HL-60 (cell line): ENCODE measurements around the gene HS3ST2.
"Not testable (repeated sequence)": the region's sequence is repeated elsewhere in the genome, so short reads cannot be mapped to it uniquely, and the experiment has no call there.

Source experiments
- DNase-seq, 2 experiments: peaks; one replicate each; pipeline ENCODE4 v3.0.0-alpha.2; 2010 to 2020; ENCODE audit warnings: low read depth in 1 of 2, low spot score in 1 of 2
- H3K27ac ChIP-seq: fragments of 250-450 bp; sonication (Bioruptor Pico); replicated peaks from 2 replicates; pipeline ENCODE4 v1.5.1; 2020; ENCODE audit warnings: mild to moderate bottlenecking, moderate library complexity
- H3K27me3 ChIP-seq: fragments of 250-450 bp; sonication (Bioruptor Pico); 2 replicates; pipeline ENCODE4 v1.5.1; 2021; ENCODE audit warnings: mild to moderate bottlenecking, moderate library complexity; ENCODE audit not compliant: insufficient read depth, poor library complexity, severe bottlenecking
- H3K4me3 ChIP-seq: replicated peaks from 2 replicates; pipeline ENCODE4 v1.5.1; 2011; ENCODE audit warnings: mild to moderate bottlenecking, control low read depth, low read length; ENCODE audit not compliant: insufficient read depth
- GABPA ChIP-seq: IDR thresholded peaks from 2 replicates; pipeline ENCODE4 v1.6.1; 2012; ENCODE audit warnings: low read depth
- POLR2AphosphoS5 ChIP-seq: IDR thresholded peaks from 2 replicates; pipeline ENCODE4 v1.6.1; 2012; ENCODE audit warnings: low read depth
- SPI1 ChIP-seq: IDR thresholded peaks from 2 replicates; pipeline ENCODE4 v1.6.1; 2012; ENCODE audit warnings: low read depth, mild to moderate bottlenecking, borderline replicate concordance
- TF ChIP-seq, protein P1 (sequence below): IDR thresholded peaks from one replicate; pipeline ENCODE4 v1.5.1; 2011; ENCODE audit warnings: low read length, control low read depth, inconsistent platforms; ENCODE audit not compliant: insufficient read depth
- TF ChIP-seq, protein P2 (sequence below): IDR thresholded peaks from 2 replicates; pipeline ENCODE4 v1.6.1; 2012; ENCODE audit warnings: low read depth; ENCODE audit not compliant: insufficient replicate concordance

The HS3ST2 gene

DNA sequence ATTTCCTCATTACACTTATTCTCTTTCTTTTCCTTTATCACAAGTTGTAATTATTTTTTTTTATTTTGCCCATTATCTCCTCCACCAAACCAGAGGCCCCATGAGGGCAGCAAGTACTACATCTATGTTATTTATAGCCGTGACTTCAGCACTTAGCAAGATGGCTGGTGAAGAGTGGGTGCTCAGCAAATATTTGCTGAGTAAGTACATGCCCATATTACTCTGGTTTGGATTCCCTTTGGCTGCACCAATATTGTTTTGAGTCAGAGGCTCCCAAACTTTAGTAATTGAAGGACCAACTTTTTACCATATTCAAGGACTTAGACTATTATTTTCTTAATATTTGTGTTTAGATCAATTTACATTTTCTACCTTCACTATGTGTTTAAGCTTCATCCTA is 83.2 kb downstream of the HS3ST2 start:
- Histone ChIP-seq H3K27me3 (peaks cover 2% of the 10 kb centered on the region), H3K4me3 (no peak overlapping the region), H3K27ac (no peak overlapping the region)
- TF ChIP-seq, protein P1, sequence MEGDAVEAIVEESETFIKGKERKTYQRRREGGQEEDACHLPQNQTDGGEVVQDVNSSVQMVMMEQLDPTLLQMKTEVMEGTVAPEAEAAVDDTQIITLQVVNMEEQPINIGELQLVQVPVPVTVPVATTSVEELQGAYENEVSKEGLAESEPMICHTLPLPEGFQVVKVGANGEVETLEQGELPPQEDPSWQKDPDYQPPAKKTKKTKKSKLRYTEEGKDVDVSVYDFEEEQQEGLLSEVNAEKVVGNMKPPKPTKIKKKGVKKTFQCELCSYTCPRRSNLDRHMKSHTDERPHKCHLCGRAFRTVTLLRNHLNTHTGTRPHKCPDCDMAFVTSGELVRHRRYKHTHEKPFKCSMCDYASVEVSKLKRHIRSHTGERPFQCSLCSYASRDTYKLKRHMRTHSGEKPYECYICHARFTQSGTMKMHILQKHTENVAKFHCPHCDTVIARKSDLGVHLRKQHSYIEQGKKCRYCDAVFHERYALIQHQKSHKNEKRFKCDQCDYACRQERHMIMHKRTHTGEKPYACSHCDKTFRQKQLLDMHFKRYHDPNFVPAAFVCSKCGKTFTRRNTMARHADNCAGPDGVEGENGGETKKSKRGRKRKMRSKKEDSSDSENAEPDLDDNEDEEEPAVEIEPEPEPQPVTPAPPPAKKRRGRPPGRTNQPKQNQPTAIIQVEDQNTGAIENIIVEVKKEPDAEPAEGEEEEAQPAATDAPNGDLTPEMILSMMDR = no peak
- TF ChIP-seq POLR2AphosphoS5 (no peak), GABPA (no peak)
- TF ChIP-seq, protein P2, sequence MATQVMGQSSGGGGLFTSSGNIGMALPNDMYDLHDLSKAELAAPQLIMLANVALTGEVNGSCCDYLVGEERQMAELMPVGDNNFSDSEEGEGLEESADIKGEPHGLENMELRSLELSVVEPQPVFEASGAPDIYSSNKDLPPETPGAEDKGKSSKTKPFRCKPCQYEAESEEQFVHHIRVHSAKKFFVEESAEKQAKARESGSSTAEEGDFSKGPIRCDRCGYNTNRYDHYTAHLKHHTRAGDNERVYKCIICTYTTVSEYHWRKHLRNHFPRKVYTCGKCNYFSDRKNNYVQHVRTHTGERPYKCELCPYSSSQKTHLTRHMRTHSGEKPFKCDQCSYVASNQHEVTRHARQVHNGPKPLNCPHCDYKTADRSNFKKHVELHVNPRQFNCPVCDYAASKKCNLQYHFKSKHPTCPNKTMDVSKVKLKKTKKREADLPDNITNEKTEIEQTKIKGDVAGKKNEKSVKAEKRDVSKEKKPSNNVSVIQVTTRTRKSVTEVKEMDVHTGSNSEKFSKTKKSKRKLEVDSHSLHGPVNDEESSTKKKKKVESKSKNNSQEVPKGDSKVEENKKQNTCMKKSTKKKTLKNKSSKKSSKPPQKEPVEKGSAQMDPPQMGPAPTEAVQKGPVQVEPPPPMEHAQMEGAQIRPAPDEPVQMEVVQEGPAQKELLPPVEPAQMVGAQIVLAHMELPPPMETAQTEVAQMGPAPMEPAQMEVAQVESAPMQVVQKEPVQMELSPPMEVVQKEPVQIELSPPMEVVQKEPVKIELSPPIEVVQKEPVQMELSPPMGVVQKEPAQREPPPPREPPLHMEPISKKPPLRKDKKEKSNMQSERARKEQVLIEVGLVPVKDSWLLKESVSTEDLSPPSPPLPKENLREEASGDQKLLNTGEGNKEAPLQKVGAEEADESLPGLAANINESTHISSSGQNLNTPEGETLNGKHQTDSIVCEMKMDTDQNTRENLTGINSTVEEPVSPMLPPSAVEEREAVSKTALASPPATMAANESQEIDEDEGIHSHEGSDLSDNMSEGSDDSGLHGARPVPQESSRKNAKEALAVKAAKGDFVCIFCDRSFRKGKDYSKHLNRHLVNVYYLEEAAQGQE = no peak
- no peak for DNase-seq

DNA sequence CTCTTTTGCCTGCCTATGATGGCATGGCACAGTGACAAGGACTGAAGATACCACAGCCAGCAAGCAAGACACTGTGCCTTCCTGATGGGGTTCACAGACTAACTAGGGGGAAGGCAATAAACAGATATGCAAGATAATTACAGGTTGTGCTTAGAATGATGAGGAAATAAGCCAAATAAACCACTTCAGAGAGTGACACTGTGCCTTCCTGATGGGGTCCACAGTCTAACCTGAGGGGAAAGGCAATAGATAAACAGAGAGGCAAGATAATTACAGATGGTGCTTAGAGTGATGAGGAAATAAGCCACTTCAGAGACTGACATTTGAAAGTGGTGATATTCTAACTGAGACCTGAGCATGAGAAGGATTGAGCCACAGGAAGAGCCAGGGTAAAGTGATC is 84.2 kb downstream of the HS3ST2 start:
- TF ChIP-seq GABPA (no peak), SPI1 (no peak), POLR2AphosphoS5 (no peak)
- TF ChIP-seq, protein P2 = no peak
- TF ChIP-seq, protein P1 = no peak
- H3K4me3 ChIP-seq = no peak overlapping the region
- no peak for DNase-seq
- H3K27me3 ChIP-seq = peaks cover 2% of the 10 kb centered on the region
- H3K27ac ChIP-seq = no peak overlapping the region

DNA sequence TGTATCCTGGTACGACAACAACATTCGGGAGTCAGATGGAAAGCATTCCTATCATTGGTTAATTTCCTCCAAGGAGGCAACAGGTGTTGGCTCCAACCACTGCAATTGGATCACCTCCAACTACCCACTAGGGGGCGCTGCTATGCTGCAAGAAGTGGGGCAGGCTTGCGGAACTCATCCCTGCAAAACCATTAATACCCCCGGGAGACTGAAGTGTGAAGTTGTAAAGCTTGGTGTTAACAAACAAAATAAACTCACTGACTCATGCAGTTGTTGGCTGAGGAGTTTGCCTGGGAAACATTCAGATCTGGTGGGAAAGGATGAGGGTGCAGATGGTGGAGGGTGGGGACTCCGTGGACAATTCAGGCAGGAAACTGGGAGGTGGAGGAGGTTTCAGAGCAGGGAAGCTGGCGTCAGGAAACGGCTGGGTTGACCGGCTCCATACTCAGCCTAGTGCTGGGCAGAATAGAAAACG is 84.9 kb downstream of the HS3ST2 start:
- Histone ChIP-seq H3K27me3 (peaks cover 2% of the 10 kb centered on the region), H3K27ac (no peak overlapping the region), H3K4me3 (no peak overlapping the region)
- TF ChIP-seq, protein P1 = peak; percentile 80
- TF ChIP-seq, protein P2 = no peak
- peak; percentile 50 to 75 for DNase-seq

DNA sequence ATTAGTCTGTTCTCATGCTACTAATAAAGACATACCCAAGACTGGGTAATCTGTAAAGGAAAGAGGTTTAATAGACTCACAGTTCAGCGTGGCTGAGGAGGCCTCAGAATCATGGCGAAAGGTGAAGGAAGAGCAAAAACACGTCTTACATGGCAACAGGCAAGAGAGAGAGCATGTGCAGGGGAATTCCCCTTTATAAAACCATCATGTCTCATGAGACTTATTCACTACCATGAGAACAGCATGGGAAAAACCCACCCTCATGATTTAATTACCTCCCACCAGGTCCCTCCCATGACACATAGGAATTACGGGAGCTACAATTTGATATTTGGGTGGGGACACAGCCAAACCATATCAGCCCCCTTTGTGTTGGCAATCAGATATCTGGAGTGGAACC is 85.6 kb downstream of the HS3ST2 start:
- H3K4me3 ChIP-seq, DNase-seq, H3K27me3 ChIP-seq, H3K27ac ChIP-seq: not testable (repeated sequence)
